AG08395 (cell line): ENCODE measurements around the gene SLX9.
A peak's percentile ranks its signal among the peaks of the same experiment; 100 is the strongest.

ENCODE experiments used
- DNase-seq: peaks from one replicate; pipeline ENCODE4 v3.0.0; 2012; ENCODE audit warnings: mixed read lengths, low spot score

Gene SLX9

GRCh38 chr21:44939532-44940115 lies at the start of gene SLX9:
SLX9 (plus strand) TSS chr21:44940029; CDS start chr21:44940058, 29 bp downstream.
- peak; percentile 93 for DNase-seq

DNA sequence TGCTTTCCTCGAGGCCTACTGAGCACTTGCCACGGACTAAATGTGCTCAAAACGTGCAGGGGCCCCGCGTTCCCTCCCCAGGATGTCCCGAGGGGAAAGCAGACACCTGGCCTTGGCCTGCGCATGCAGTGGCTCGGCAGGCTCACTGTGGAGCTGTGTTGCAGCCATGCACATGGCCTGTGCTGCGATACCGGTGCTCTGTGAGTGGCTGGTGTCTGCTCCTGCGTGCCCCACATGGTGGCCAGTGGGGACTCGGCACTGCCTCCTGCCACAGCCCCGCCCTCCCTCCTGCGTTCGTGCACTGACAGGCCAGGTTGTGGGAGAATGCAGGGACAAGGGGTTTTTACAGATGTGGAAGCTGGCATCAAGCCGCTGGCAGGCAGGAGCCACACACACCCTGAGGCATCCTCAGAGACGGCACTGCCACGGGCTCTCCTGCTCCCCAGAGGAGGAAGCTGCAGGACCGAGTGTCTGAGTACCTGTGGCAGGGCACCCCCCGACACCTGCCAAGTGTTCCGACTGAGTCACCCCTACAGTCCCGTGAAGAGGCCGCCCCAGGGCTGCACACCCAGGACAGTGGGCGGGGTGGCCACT lies 49.4 kb upstream of the SLX9 start:
- no peak for DNase-seq

DNA sequence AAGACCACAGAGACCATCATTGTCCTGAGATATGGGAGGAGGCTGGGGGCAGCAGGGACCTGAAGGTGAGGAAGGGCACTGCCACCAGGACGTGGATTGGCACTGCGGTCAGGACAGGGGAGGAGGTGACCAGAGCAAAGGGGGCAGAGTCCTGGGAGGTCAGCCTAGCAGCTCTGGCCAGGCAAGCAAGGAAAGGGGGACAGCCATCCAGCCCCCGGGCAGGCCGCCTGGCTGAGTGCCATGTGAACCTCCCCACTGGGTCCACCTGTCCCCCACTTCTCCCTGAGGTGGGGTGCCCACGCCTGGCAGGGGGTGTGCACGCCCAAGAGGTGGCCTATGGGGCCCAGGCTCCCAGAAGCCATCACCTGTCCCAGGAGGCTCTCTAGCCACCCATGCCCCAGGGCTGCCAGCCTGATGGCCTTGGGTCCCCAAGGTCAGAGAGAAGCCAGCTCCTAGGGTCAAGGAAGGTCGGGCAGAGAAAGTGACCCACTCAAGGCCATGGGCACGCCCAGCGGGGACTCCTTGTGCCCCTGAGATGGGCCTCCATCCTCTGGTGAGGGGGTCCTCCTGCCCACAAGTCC lies 48.8 kb upstream of the SLX9 start:
- no peak for DNase-seq

- DNase-seq: no peak
These were observed 48.2 kb upstream of the SLX9 start for GRCh38 chr21:44891631-44892031.

DNA sequence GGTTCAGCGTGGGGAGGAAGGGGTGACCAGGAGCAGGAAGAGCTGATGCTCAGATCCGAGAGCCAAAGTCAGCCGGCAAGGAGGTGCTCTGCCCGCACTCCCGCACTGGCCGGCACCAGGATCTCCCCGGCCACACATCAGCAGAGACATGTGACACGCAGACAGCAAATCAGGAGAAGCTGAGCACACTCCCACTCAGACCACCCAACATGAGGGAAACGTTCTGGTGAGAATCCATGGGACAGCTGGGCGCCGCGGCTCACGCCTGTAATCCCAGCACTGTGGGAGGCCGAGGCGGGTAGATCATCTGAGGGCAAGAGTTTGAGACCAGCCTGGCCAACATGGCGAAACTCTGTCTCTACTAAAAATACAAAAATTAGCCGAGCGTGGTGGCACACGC lies 47.7 kb upstream of the SLX9 start:
- DNase-seq: no peak

DNA sequence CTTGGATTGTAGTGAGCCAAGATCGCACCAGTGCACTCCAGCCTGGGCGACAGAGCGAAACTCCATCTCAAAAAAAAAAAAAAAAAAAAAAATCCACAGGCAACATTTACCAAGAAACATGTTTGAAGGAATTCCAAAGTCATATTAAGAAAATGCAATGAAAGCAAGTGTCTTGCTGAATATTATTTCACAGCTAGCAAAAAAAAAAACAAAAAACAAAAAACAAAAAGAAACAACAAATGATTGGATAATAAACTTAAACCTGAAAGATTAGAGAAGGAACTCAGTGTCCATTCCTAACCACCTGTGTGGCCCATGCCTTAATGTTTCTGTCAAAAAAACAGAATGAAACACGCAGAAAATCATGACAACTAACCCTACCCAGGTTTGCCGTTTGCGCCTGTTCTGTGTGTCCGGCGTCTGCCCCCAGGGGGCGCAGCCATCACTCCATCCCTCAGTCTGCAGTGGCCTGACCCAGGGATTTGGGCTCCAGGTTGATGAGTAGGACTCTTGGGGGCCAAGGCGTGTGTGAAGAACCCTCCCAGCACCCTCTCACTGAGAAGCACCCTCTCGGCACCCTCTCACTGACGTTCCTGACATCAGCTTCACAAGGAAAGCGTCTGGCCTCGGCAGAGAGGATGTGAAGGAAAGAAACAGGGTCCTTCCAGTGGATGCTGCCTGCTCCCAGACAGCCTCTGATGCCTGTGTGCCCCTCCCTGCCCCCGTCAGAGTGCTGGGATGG lies 47.1 kb upstream of the SLX9 start:
- peak; percentile 64 for DNase-seq

DNA sequence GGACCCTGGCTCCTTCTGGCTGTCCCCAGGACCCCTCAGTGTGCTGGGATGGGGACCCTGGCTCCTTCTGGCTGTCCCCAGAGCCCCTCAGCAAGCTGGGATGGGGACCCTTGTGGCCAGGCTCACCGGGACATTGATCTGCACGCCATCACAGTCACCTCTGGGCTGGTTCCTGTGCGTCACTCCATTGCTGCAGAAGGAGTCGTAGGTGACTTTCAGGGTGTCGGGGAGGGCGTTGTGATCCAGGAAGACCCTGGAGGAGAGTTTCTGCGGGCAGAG lies 46.6 kb upstream of the SLX9 start:
- DNase-seq: no peak

DNA sequence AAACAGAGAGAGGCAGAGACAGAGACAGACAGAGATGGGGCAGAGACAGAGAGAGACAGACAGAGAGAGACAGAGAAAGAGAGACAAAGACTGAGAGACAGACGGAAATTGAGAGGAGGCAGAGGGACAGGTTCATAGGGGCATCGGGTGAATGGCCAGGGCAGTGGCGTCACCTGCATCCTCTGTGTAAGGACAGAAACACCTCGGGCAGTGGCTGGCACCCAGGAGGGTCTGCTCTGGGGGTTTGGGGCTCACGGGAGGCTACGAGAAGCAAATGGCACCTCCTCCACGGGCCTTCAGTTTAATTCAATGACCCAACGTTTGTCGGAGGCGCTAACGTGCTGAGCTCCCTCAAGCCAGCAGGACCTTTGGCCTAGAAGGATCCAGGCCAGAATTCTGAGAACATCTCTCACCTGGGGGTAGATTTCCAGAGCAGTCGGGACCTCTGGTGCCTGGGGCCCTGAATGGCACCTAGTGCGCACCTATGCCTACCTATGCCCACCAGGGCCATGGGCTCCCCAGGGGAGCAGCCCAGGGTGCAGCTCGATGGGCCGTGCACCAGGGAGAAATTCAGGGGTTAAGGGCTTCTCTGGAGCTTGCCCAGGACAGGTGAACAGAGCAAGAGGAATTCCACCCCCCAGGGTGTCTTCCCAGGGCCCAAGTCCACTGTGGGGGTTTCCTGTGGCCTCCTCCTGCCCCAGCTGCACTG lies 45.7 kb upstream of the SLX9 start:
- no peak for DNase-seq

DNA sequence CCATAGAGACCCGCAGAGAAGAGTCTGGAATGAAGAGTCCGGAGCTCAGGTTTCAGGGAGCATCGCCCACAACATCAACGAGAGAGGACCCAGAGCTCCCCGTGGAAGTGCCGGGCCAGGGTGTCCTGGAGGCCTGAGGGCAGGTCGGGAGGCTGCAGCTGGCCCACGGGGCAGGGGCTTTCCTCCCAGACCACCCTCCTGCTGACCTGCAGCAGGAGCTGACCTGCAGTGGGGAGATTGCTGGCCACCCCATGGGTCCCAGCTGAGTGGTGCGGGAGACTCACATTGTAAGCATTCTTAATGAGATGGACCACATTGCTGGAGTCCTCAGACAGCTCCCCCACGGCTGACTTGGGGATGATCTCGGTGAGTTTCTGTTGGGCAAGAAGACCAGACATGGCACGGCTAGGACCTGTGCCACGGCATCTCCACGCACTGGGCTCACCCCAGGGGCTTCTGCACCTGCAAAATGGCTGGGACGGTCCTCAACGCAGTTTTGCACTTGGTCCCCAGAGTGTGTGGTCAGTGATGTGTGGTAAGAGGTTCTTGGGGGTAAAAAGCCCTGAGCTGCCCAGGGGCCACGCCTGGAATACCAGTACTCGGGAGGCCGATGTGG lies 45.0 kb upstream of the SLX9 start:
- no peak for DNase-seq

GRCh38 chr21:44895859-44896258 lies 44.0 kb upstream of the SLX9 start:
- DNase-seq: no peak

GRCh38 chr21:44896561-44897286 lies 43.1 kb upstream of the SLX9 start:
- no peak for DNase-seq

GRCh38 chr21:44897326-44898010 lies 42.4 kb upstream of the SLX9 start:
- no peak for DNase-seq

GRCh38 chr21:44898011-44898488 lies 41.8 kb upstream of the SLX9 start:
- DNase-seq: no peak

DNA sequence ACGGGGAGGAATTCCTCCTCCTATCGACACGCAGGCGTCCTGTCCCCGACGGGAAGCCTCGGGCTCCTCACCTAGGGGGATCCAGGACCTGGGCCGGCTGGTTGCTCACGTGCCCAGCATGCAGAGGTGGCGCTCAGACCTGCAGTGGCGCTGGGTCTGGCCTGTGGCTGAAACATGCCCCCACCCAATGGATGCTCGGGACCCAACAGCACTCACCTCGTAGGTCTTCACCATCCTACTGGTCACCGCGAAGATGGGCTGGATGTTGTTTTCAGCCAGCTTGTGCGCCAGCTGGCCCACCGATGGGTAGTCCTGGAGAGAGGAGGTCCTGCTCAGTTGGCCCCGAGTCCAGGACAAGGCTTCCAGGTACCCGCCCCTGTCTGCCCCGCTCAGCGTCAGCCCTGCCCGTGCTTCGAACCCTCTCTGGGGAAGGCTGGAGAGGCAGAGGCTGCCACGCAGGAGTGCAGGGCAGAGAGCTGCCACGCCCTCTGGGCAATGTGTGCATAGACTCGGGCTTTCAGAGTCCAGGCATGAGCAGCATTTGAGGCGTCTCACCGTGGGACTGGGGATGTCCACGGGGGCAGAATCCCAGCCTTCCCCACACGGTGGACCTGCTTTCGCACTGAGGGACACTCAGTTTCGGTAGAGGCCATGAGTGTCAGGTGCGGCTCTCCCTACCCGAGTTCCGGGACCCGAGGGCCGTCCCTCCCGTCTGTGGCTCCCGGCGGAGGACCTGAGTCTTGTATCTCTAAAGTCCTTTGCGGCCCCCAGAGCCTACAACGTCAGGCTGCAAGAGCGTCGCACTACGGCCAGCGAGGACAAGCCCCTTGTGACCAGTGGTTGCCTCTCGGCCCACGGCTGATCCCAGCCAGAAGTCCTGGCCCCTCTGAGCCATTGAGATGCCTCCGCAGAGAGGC lies 40.7 kb upstream of the SLX9 start:
- DNase-seq: no peak

DNA sequence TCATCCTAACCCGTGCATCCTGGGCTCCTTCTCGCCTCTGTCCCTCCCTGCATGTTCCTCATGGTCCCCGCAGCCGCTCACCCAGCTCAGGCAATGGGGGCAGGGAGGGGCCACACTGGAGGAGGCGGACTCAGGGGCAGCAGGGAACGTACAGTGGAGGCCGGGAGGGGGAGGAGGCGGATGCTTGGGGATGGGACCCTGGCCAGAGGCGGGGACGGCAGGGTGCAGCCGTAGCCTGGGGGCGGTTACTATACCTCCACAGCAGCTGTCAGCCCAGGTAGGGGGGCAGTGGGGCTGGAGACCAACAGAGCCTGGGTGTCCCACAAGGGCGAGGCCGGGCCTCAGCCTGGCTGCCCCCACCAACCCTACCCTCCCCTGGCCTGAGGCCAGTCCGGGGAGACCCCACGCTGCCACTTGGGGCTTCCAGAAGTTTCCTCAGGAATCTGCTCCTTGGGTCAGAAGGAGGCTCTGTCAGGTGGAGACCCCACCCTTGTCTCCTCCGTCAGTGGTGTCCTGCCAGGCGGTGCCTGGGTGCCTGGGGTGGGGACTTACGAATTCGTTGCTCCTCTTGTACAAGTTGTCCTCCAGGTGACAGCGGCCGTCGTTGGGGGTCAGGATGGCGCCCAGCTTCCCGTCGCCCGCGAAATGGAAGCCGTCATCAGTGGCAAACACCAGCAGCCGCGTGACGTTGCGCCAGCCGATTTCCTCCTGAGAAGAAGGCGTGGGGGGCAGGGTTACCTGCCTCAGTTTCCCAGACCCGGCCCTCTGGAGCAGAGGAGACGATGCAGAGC lies 39.9 kb upstream of the SLX9 start:
- no peak for DNase-seq

- no peak for DNase-seq
These were observed 39.1 kb upstream of the SLX9 start for GRCh38 chr21:44900559-44901251.

GRCh38 chr21:44901391-44902074 lies 38.3 kb upstream of the SLX9 start:
- no peak for DNase-seq
